AG09309 (cell line): ENCODE results near the gene HSPA12B.

Experiments used
- DNase-seq: peaks from one replicate; pipeline ENCODE4 v3.0.0-alpha.2; 2010; ENCODE audit warnings: low read depth
- H3K4me3 ChIP-seq: 2 replicates; pipeline ENCODE4 v1.5.1; 2011; ENCODE audit warnings: mild to moderate bottlenecking, low read depth, low read length, moderate library complexity; ENCODE audit not compliant: control insufficient read depth
- TF ChIP-seq, protein P1 (sequence below): IDR thresholded peaks from 2 replicates; pipeline ENCODE4 v1.5.1; 2011; ENCODE audit warnings: mild to moderate bottlenecking, low read depth, low read length, inconsistent platforms; ENCODE audit not compliant: insufficient read depth, control insufficient read depth; ENCODE audit errors: missing control alignments

Gene HSPA12B

DNA sequence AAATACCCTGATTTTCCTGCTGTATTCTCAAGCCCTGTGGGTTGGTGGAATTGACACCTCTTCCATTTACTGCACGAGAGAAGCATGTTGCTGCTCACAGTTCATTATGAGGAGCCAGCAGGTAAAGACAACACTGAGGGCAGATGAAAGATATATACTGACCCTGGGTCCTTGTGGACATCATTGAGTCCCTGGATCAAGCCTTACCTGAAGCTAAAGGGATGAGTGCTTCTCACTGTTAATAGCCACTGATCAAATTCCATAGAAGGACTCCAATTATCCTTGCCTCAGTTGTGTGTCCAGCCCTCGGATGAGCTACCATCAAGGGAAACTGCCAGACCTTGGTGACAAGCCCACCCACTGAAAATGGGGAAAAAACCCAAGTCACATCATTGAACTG lies 12.4 kb upstream of the HSPA12B start:
- TF ChIP-seq, protein P1, sequence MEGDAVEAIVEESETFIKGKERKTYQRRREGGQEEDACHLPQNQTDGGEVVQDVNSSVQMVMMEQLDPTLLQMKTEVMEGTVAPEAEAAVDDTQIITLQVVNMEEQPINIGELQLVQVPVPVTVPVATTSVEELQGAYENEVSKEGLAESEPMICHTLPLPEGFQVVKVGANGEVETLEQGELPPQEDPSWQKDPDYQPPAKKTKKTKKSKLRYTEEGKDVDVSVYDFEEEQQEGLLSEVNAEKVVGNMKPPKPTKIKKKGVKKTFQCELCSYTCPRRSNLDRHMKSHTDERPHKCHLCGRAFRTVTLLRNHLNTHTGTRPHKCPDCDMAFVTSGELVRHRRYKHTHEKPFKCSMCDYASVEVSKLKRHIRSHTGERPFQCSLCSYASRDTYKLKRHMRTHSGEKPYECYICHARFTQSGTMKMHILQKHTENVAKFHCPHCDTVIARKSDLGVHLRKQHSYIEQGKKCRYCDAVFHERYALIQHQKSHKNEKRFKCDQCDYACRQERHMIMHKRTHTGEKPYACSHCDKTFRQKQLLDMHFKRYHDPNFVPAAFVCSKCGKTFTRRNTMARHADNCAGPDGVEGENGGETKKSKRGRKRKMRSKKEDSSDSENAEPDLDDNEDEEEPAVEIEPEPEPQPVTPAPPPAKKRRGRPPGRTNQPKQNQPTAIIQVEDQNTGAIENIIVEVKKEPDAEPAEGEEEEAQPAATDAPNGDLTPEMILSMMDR: no peak
- H3K4me3 ChIP-seq: no peak overlapping the region
- no peak for DNase-seq

DNA sequence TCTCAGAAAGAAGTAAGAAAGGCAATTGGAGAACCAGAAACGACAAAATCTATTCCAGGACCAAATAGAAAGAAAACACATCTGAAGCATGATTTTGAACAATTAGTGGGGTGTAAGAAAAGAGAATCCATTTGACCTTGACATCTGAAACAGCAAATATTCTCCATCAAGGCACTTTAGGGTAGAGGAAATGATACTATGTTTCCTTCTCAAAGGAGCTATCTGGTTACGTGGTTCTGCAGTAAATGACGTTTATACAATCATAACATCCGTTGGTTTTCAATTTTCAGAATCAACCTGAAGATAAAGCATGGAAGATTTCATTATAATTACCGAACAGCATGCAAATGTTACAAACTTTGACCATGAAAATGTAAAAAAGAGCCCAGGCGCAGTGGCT lies 11.9 kb upstream of the HSPA12B start:
- H3K4me3 ChIP-seq: no peak overlapping the region
- TF ChIP-seq, protein P1: no peak
- DNase-seq: no peak

DNA sequence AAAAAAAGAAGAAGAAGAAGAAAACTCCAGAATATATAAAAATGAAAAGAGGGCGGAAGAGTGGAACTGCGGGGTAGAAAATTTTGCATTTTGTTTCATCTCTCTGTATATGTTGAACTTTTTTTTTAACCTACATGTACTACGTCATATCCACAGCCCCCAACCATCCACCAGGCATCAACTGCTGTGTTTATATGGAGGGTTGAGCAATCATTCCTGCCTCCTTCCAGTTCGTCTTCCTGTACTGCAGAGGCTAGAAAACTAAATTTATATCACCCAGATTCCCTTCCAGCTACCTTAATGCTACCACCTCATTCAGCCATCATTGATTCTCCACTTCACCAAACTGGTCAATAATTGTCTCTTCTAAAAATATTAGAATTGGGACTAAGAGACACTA lies 10.6 kb upstream of the HSPA12B start:
- no peak for DNase-seq
- no peak overlapping the region for H3K4me3 ChIP-seq
- TF ChIP-seq, protein P1: no peak

DNA sequence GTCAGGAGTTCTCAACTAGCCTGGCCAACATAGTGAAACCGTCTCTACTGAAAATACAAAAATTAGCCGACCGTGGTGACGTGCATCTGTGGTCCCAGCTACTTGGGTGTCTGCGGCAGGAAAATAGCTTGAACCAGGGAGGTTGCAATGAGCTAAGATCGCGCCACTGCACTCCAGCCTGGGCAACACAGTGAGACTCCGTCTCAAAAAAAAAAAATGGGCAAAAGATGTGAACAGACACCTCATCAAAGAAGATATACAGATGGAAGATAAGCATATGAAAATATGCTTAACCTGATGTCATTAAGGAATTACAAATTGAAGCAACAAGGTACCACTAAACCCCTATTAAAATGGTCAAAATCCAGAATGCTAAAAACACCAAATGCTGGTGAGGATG lies 9.2 kb upstream of the HSPA12B start:
- TF ChIP-seq, protein P1: no peak
- no peak overlapping the region for H3K4me3 ChIP-seq
- no peak for DNase-seq

DNA sequence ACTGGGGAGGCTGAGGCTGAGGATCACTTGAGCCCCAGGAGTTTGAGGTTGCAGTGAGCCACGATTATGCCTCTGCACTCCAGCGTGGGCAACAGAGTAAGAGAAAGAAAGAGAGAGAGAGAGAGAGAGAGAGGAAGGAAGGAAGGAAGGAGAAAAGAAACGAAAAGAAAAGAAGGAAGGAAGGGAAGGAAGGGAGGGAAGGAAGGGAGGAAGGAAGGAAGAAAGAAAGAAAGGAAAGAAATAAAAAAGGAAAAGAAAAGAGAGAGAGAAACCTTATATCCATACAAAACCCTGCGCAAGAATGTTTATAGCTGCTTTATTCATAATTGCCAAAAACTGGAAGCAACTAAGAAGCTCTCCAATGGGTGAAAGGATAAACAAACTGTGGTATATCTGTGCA lies 8.1 kb upstream of the HSPA12B start:
- DNase-seq: no peak
- no peak overlapping the region for H3K4me3 ChIP-seq
- TF ChIP-seq, protein P1: no peak

DNA sequence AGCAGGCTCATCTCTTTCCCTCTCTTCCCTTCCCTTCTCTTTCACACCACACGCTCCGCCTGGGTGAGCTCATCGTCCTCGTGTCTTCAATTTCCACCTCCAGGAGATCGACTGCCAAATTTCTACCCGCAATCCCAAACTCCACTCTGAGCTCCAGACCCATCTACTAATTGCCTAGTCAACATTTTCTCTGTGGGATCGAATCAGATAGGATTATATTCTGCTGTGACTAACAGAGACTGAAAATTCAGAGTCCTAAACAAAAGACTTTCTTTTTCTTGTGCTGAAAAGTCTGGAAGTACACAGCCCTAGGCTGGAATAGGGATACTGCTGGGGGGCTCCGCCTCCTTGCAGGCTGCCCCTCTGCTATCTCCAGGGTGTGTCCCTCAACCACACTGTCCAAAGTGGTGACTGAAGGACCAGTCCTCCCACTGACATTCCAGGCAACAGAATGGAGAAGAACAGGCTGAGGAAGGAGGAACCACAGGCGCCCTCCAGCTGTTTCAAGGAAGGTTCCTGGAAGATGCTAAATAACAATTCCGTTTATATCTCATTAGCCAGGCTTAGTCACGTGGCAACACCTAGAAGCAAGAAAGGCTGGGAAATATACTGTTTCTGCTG lies 5.0 kb upstream of the HSPA12B start:
- peak overlapping the region; percentile 35 for H3K4me3 ChIP-seq
- no peak for DNase-seq
- TF ChIP-seq, protein P1: no peak

DNA sequence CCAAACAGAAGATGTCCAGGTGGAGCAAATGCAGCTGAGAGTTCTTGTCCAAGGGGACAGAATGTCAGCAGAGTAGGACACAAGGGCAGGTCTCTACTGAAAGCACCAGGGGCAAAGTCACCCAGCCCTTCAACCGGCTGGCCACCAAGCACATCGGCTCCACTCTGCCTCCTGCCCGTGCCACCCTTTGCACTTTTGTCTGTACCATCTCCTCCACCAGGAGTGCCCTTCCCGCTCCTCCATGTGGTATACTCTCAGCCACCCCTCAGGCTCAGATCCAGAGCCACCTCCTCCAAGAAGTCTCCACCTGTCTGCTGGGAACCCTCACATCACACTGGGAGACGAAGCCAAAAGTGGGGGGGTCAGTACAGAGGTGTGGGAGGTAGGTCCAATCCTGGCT lies 4.1 kb upstream of the HSPA12B start:
- no peak overlapping the region for H3K4me3 ChIP-seq
- TF ChIP-seq, protein P1: no peak
- DNase-seq: no peak
